Measurements from ENCODE around the gene SLCO2B1.

The SLCO2B1 gene

DNA sequence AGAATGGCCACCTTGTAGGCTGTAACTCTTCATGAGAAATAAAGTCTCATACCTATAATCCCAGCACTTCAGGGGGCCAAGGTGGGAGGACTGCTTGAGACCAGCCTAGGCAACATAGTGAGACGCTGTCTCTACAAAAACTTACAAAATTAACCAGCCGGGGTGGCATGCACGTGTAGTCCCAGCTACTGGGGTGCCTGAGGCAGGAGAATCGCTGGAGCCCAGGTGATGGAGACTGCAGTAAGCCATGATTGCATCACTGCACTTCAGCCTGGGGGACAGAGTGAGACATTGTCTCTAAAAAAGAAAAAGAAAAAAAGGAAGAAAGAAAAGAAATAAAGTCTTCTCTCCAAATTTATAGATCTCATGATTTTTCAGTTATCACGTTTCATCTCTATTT lies 4.2 kb upstream of the SLCO2B1 start:
- Histone ChIP-seq H3K9ac (ENCODE audit: low read length) (no peak overlapping the region), H3K4me1 (ENCODE audit: control insufficient read depth, insufficient read depth, low read length) (peaks cover 21% of the 10 kb centered on the region), H3K4me3 (ENCODE audit: low read length) (no peak overlapping the region), H3K9me3 (ENCODE audit: control insufficient read depth, low read length) (no peaks in the 10 kb centered on the region), H3K36me3 (ENCODE audit: control insufficient read depth, insufficient read depth, low read length, severe bottlenecking) (no peaks in the 10 kb centered on the region), H3K27me3 (replicated peaks; ENCODE audit: control insufficient read depth, insufficient read depth, low read length) (peaks cover 19% of the 10 kb centered on the region)
- DNase-seq (ENCODE audit: low read depth), result no peak

DNA sequence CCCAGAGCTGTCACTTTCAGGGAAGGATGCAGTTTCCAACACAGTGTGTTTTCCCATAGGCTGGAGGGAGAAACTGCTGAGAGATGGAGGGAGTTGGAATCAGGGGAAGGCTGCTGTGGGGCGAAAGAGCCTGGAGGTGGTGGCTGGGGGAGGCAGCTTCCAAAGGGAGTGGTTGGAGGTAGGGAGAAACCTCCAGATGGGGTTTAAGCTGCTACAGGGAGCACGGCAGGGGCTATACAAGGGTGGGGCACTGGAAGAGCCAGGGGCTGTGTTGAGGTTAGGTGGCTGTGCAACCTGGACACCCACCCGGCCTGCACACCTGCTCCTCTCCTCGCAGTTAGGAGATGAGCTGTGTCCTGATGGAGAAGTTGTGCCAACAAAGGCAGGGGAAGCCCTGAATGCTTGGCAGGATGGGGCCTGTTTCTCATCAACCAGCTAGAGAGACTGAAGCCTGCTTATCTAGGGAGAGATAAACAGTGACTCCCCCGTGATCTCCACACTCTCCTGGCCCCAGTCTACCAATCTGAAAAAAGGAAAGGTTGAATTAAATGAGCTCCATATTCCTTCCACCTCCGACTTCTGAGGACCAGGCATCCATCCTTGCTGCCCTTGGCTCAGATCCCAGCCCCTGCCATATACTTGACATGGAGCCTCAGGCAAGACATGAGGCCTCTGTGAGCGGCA lies 3.6 kb upstream of the SLCO2B1 start:
- H3K27me3 ChIP-seq (replicated peaks; ENCODE audit: control insufficient read depth, insufficient read depth, low read length), result peaks cover 23% of the 10 kb centered on the region
- H3K4me3 ChIP-seq (ENCODE audit: low read length), result no peak overlapping the region
- H3K36me3 ChIP-seq (ENCODE audit: control insufficient read depth, insufficient read depth, low read length, severe bottlenecking), result no peaks in the 10 kb centered on the region
- no peak overlapping the region for H3K9ac ChIP-seq (ENCODE audit: low read length)
- no peak for DNase-seq (ENCODE audit: low read depth)
- peaks cover 21% of the 10 kb centered on the region for H3K4me1 ChIP-seq (ENCODE audit: control insufficient read depth, insufficient read depth, low read length)
- no peaks in the 10 kb centered on the region for H3K9me3 ChIP-seq (ENCODE audit: control insufficient read depth, low read length)

- no peak for DNase-seq (ENCODE audit: low read depth)
- peaks cover 29% of the 10 kb centered on the region for H3K27me3 ChIP-seq (replicated peaks; ENCODE audit: control insufficient read depth, insufficient read depth, low read length)
These were observed 3.0 kb upstream of the SLCO2B1 start for GRCh38 chr11:75147875-75148263.

DNA sequence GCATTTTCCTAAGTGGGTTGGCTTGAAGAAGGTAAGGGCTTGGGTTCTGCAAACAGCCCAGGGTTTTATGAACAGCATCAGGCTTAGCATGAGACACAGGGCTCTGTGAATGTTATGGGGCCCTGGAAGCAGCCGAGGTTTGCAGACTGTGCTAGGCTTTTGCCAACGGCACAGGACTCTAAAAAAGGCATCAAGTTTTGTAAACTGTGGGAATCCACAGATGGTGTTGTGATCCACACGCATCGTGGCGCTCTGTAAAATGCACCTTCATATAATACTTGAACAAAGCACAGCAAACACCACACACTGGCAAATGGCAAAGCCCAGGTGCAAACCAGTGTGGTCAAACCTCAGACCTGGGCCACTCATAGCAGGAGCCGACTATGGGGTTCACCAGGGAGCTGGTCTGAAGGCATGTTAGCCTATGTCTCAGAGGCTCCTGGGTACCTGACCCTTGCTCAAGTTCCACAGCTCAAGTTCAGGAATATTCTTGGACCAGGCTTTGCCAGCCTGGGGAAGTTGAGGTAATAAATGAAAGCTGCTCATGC lies 2.4 kb upstream of the SLCO2B1 start:
- Histone ChIP-seq H3K4me1 (ENCODE audit: control insufficient read depth, insufficient read depth, low read length) (peaks cover 17% of the 10 kb centered on the region), H3K27me3 (replicated peaks; ENCODE audit: control insufficient read depth, insufficient read depth, low read length) (peaks cover 35% of the 10 kb centered on the region), H3K36me3 (ENCODE audit: control insufficient read depth, insufficient read depth, low read length, severe bottlenecking) (no peaks in the 10 kb centered on the region), H3K9ac (ENCODE audit: low read length) (no peak overlapping the region), H3K9me3 (ENCODE audit: control insufficient read depth, low read length) (no peaks in the 10 kb centered on the region), H3K4me3 (ENCODE audit: low read length) (no peak overlapping the region)
- no peak for DNase-seq (ENCODE audit: low read depth)

More at GRCh38 chr11:75147875-75148263, 3.0 kb upstream of the SLCO2B1 start:
- no peak overlapping the region for H3K9ac ChIP-seq (ENCODE audit: low read length)
- H3K4me1 ChIP-seq (ENCODE audit: control insufficient read depth, insufficient read depth, low read length), result peaks cover 21% of the 10 kb centered on the region
- no peak overlapping the region for H3K4me3 ChIP-seq (ENCODE audit: low read length)
- H3K9me3 ChIP-seq (ENCODE audit: control insufficient read depth, low read length), result no peaks in the 10 kb centered on the region
- no peaks in the 10 kb centered on the region for H3K36me3 ChIP-seq (ENCODE audit: control insufficient read depth, insufficient read depth, low read length, severe bottlenecking)

- no peak overlapping the region for H3K4me3 ChIP-seq (ENCODE audit: low read length)
- no peak for DNase-seq (ENCODE audit: low read depth)
- H3K27me3 ChIP-seq (replicated peaks; ENCODE audit: control insufficient read depth, insufficient read depth, low read length), result peaks cover 38% of the 10 kb centered on the region
- H3K36me3 ChIP-seq (ENCODE audit: control insufficient read depth, insufficient read depth, low read length, severe bottlenecking), result no peaks in the 10 kb centered on the region
- peaks cover 17% of the 10 kb centered on the region for H3K4me1 ChIP-seq (ENCODE audit: control insufficient read depth, insufficient read depth, low read length)
- H3K9ac ChIP-seq (ENCODE audit: low read length), result no peak overlapping the region
- H3K9me3 ChIP-seq (ENCODE audit: control insufficient read depth, low read length), result no peaks in the 10 kb centered on the region
These were observed 991 bp upstream of the SLCO2B1 start for GRCh38 chr11:75149766-75150465.

GRCh38 chr11:75151346-75152047 lies 590 bp downstream of the SLCO2B1 start:
- no peak for DNase-seq (ENCODE audit: low read depth)
- Histone ChIP-seq H3K27me3 (replicated peaks; ENCODE audit: control insufficient read depth, insufficient read depth, low read length) (peaks cover 43% of the 10 kb centered on the region), H3K4me1 (ENCODE audit: control insufficient read depth, insufficient read depth, low read length) (peaks cover 19% of the 10 kb centered on the region), H3K9me3 (ENCODE audit: control insufficient read depth, low read length) (no peaks in the 10 kb centered on the region), H3K4me3 (ENCODE audit: low read length) (no peak overlapping the region), H3K36me3 (ENCODE audit: control insufficient read depth, insufficient read depth, low read length, severe bottlenecking) (no peaks in the 10 kb centered on the region), H3K9ac (ENCODE audit: low read length) (no peak overlapping the region)

- no peak overlapping the region for H3K4me3 ChIP-seq (ENCODE audit: low read length)
- no peaks in the 10 kb centered on the region for H3K9me3 ChIP-seq (ENCODE audit: control insufficient read depth, low read length)
- H3K36me3 ChIP-seq (ENCODE audit: control insufficient read depth, insufficient read depth, low read length, severe bottlenecking), result no peaks in the 10 kb centered on the region
- H3K4me1 ChIP-seq (ENCODE audit: control insufficient read depth, insufficient read depth, low read length), result peaks cover 14% of the 10 kb centered on the region
- no peak for DNase-seq (ENCODE audit: low read depth)
- no peak overlapping the region for H3K9ac ChIP-seq (ENCODE audit: low read length)
- peaks cover 43% of the 10 kb centered on the region for H3K27me3 ChIP-seq (replicated peaks; ENCODE audit: control insufficient read depth, insufficient read depth, low read length)
These were observed 1.2 kb downstream of the SLCO2B1 start for GRCh38 chr11:75152090-75152489.

- no peaks in the 10 kb centered on the region for H3K9me3 ChIP-seq (ENCODE audit: control insufficient read depth, low read length)
- H3K4me3 ChIP-seq (ENCODE audit: low read length), result no peak overlapping the region
- peaks cover 7% of the 10 kb centered on the region for H3K4me1 ChIP-seq (ENCODE audit: control insufficient read depth, insufficient read depth, low read length)
- H3K27me3 ChIP-seq (replicated peaks; ENCODE audit: control insufficient read depth, insufficient read depth, low read length), result peaks cover 43% of the 10 kb centered on the region
- DNase-seq (ENCODE audit: low read depth), result no peak
- no peak overlapping the region for H3K9ac ChIP-seq (ENCODE audit: low read length)
- H3K36me3 ChIP-seq (ENCODE audit: control insufficient read depth, insufficient read depth, low read length, severe bottlenecking), result no peaks in the 10 kb centered on the region
These were observed 1.9 kb downstream of the SLCO2B1 start for GRCh38 chr11:75152651-75153427.

- no peak for DNase-seq (ENCODE audit: low read depth)
- H3K9me3 ChIP-seq (ENCODE audit: control insufficient read depth, low read length), result no peaks in the 10 kb centered on the region
- peaks cover 44% of the 10 kb centered on the region for H3K27me3 ChIP-seq (replicated peaks; ENCODE audit: control insufficient read depth, insufficient read depth, low read length)
- no peaks in the 10 kb centered on the region for H3K36me3 ChIP-seq (ENCODE audit: control insufficient read depth, insufficient read depth, low read length, severe bottlenecking)
- H3K4me1 ChIP-seq (ENCODE audit: control insufficient read depth, insufficient read depth, low read length), result peaks cover 7% of the 10 kb centered on the region
- no peak overlapping the region for H3K4me3 ChIP-seq (ENCODE audit: low read length)
- no peak overlapping the region for H3K9ac ChIP-seq (ENCODE audit: low read length)
These were observed 4.0 kb downstream of the SLCO2B1 start for GRCh38 chr11:75154646-75155569.
